Measurements from ENCODE around the gene LCA5L.

The LCA5L gene

DNA sequence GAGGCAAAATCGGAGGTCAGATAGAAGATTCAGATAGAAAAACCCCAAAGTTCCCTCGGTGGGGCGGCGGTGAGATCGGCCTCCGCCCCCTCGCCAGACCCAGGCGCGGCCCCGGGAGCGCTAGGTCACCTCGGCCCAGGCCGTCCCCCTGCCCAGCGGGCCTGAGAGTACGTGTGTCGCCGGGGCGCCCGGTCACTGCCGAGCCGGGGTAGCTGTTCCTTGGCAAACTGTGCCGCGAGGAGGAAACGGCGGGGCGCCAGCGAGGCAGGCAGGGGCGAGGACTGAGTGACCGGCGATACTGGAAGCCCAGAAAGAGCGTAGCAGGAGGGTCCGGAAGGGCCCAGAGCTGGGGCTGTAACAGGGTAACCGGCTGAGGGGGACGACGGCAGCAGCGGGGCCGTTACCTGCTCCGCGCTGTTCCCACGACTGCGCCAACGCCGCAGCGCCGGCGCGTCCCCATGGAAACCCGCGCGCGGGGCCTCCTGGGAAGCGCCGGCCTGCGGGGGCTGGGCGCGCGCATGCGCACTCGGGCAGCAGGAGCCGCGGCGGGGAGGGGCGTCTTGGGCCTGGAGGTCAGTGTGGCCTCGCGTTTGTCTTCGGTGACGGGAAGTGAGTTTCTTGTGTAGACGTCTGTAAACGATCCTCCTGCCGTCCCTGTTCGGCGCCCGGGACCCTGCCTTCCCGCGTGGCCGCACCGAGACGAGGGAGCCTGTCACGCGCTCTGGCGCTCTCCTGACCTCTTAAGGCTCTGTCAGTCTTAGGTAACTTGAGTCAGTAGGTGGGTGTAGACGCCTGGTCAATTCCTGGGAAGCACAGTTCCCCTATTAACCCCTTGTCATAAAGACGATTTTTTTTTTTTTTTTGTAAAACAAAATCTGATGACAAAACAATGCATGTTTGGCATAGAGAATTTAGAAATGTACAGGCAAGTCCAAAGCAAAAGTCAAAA, at the start of gene LCA5L:
Gene LCA5L, minus strand, starts transcription at position 458 of the 949 bp plus-strand sequence. CDS start 17,285 bp downstream, outside the sequence.
- DNase-seq: peak; percentile 92

DNA sequence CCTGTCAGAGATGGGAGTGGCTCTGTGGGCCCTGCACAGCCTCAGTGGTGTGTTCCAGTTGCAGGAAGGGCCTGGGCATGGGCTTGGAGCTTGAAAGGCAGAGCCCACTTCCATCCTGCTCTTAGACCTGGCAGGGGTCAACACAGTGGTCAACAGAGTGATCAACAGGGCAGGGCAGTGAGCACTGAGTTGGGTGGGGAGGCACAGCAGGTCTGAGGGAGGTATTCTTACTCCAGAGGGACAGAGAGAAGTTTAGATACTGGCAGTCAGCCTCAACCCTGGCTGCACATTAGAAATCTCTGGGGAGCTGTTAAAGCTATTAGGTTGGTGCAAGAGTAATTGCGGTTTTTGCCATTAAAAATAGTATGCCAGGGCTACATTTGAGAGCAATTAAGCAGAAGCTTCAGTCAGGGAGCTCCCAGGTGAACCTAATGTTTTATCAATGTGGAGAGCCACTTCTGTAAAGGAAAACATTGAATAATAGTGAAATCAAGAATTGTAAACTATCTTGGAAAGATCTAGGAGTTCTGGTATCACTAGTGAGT, 43.9 kb upstream of the LCA5L start:
- no peak for DNase-seq

GRCh38 chr21:39484711-39485276, 39.2 kb upstream of the LCA5L start:
- DNase-seq: no peak

GRCh38 chr21:39483917-39484316, 38.3 kb upstream of the LCA5L start:
- DNase-seq: no peak

- no peak for DNase-seq
Observed at GRCh38 chr21:39481886-39482285, 36.3 kb upstream of the LCA5L start.

GRCh38 chr21:39480271-39480670, 34.7 kb upstream of the LCA5L start:
- DNase-seq: no peak

DNA sequence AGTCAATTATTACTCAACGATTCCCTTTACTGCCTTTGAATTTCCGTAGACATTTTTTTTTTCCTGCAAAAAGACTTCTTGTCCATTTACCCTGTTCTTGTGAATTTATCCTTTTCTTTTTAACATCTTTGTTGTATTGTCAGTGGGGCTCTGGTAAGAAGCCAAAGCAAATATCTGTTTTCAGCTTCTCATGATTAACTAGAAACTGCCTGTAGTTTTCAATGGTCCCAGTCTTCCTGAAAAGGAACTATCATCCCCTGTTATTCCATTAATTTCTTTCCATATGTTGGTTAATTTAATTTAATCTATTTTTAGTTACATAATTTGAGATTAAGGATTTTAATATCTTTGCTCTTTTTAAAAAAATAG, 34.2 kb upstream of the LCA5L start:
- DNase-seq: no peak

- no peak for DNase-seq
Observed at GRCh38 chr21:39479164-39479813, 33.7 kb upstream of the LCA5L start.

- DNase-seq: no peak
Observed at GRCh38 chr21:39474611-39475010, 29.0 kb upstream of the LCA5L start.

DNA sequence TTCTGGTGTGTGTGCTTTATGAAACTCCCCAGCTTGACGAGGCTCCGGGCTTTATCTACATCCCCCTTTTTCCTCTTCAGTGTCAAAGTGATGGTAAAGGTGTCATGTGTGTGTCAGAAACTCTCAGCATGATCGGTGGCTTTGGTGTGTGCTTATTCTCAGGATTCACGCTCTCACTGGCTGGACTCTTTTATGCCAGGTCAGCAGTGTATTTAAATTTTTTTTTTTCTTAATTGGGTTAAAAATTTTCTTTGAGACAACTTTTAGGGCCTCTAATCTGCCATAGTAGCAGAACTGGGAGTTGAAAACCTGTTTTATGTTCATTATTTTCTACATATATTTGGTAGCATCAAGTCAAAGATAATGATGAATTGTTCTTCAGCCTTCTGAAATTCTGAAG, 27.2 kb upstream of the LCA5L start:
- no peak for DNase-seq

GRCh38 chr21:39471598-39471997, 26.0 kb upstream of the LCA5L start:
- no peak for DNase-seq

DNA sequence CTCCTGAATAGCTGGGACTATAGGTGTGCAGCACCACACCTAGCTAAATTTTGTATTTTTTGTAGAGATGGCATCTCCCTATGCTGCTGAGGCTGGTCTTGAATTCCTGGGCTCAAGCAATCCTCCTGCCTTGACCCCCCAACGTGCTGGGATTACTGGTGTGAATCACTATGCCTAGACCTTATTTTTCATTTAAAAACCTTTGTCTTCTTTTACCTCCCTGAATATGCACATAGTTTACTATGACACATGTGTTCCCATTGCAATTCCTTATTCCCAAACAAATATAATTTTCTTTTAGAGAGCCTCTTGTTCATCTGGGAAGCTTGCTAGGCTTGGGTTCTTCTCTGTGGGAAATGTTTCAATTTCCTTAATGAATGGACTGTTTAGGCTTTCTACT, 23.0 kb upstream of the LCA5L start:
- no peak for DNase-seq

- no peak for DNase-seq
Observed at GRCh38 chr21:39467746-39468145, 22.2 kb upstream of the LCA5L start.

DNA sequence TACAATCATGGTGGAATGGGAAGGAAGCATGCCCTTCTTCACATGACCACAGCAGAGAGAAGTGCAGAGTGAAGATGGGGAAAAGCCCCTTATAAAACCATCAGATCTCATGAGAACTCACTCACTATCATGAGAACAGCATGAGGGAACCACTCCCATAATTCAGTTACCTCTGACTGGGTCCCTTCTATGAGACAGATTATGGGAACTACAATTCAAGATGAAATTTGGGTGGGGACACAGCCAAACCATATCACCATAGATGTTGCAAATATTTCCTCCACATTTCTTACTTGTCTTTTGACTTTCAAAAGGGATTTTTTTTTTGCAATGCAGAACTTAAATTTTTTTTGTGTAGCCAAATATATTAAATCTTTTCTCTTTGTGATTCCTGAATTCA, 21.0 kb upstream of the LCA5L start:
- no peak for DNase-seq

DNA sequence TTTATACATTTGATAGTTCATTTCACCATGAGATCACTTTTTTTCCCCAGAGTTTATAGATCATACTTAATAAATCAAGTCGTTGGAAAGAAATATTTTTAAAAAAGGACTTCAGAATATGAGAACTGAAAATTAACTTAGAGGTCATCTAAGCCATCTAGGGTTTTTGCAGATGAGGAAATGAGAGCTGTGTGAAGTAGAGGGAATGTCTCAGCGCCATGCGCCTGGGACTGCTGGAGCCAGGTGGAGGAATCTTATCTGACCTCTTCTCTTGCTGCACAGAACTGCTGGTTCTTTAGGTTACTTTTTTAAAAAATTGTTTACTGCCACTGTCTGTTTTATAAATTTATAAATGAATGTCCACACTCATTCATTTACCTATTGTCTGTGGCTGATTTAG, 17.7 kb upstream of the LCA5L start:
- no peak for DNase-seq

DNA sequence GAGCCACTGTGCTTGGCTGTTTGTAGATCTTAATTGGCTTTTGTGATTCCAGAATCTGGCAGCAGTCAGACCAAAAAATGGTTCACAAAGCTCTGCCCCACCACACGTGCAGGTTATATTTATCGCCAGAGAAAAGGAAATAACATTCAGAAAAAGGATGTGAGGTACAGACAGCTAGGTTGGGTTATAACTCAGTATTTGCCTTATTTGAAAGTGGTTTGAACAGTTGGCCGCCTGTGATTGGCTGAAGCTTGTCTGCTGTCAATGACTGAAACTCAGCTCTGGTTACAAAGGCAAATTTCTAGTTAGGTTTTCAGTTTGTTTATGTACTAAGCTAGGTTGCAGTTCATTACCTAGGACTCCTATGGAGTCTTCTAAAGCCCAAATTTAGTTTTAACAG, 15.8 kb upstream of the LCA5L start:
- no peak for DNase-seq

DNA sequence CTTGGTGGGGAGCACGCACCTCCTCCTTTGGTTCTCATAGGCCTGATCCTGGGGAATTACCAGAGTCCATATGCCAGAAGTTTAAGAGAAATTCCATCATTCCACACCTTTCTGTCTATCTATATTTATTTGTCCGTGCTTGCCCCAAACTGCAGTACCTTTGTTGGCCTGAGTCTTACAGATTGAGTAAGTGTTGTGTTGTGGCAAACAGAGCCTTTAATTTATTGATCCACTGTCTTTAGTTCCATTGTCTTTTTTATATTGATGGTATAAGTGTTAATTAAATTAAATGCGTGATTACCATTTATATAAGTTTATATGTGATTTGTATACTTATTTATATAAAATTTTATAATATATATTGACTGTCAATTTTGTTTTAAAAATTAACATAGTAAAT, 11.1 kb upstream of the LCA5L start:
- no peak for DNase-seq

DNA sequence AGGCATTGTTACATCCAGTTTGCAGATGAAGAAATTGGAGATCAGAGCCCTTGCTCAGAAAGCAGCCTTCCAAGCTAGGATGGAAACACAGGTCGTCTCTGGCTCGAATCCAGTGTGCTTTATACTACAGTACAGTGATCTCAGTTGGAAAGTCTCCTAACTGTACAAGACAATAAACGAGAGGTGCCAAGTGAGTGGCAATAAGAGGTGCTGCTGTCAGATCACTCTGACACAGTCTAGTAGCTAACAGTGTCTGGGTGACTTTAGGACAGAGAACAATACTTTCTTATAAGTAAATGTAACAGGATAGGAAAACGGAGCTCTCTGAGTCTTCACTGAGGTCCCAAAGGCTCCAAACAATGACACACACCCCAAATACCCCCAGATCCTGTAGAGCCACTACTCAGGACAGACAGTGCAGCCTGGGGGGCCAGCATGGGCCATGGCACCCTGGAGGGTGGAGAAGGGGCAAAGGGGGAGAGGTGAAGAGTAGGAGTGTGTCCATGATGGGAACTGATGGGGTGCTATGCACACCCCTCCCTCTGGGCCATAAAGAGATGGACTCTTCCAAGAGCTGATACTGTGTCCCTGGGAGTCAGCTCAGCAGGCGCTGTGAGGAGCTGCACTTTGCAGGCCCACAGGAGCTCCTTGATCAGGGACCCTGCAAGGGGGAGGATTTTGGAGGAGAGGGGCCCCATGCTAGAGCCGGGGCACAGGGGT, 9.5 kb upstream of the LCA5L start:
- DNase-seq: no peak

DNA sequence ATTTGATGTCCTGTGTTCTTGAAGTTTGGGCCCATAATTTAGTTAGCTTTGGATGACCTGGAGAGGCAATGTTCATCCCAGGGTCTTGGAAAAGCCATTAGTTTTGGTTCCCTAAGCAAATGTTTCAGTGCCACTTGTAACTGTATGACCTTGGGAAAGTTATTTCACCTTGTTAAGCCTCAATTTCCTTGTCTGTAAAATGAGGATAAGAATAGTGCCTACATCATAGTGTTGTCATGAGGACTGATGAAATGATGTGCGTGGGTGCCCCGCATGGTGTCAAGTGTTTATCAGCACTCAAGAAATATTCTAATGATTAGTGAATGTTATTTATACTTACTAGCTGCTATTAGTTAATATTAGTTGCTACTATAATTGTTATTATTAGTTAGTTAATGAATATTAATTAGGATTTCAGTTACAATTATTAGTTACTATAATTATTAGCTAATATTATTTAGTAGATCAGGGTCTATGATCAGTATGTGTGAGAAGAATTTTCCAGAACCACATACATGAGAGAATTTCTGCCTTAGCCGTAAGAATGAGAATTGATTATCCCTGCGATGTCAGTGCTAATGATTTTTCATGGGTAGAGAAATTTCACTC, 8.1 kb upstream of the LCA5L start:
- DNase-seq: no peak

DNA sequence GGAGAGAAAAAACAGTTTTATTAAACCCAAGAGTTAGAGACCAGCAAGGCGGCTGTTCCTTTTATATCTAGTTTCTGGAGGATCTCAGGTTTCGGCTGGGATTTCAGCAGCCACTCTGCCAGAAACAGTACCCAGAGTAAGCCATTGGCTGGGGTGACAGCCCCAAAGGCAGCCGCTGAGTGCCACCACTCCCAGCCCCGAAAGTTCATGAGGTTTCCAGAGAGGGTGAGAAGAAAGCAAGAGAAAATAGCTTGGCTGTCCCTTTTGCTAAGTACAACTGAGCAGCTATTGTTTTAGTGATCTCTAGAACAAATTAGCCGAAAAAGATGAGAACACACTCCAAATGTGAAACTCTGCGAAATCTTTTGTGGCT, 7.4 kb upstream of the LCA5L start:
- no peak for DNase-seq

DNA sequence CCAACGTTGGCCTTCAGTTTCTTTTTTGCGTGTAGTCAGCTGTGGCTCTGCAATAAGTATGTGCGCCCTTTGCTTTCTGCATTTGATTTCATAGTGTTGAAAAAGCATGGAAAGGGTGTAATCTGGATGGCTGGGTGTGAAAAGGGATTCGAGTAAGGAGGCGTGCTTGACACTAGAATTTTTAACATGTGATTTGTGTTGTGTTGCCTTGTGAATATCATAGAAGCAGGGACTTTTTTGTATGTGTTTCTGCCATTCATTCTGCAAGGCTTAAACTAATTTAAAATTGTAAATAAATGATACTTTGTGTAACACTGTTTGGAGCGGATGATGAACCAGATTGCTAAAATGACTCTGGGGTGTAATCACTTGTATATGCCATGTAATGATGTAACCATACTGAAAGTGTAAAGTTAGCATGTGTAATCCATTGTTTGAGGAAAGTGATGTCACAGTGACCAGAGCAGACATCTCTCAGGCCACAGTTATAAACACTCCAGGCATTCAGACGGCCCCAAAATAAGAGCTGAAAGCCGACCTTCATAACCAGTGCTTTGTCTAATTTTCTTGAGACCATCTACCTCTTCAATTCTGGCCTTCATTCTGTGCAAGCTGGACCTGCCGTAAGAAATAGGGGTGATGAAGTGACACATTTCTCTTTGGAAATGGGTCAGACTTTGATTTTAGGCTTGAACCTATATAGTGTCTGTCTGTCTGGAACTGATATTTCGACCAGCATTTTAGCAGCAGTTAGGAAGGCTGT, 6.8 kb upstream of the LCA5L start:
- no peak for DNase-seq
